ENCODE results near the gene GPC5. TPM values are rescaled to one million over a fixed set of nuclear protein-coding genes. Genes with fewer than 3 reads are reported as not detected.

GPC5 gene
- polyA plus RNA-seq, 2 of the 4 experiments (the other 2 are of a cell fraction) = not detected

DNA sequence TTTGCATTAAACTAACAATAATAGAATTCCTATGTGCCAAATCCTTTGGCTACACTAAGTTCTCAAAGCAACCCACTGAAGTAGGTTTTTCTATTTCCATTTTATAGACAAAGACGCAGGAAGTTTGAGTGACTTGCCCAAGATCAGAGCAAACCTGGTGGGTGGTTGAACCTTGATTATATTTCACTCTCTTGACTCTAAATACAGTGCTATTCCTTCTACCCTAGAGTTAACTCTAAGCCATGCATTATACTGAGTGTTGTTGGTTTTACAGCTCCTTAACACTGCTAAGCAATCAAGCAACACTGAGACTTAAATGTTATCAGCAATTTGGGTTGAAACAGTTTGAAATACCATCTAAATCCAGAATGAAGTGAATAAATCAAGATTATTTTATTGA is 1014.6 kb downstream of the GPC5 start:
- no peak overlapping the region for H3K4me2 ChIP-seq
- FAIRE-seq (no peak), ATAC-seq (no peak), DNase-seq (ENCODE audit: low read depth in 1 of 2, low spot score in 1 of 2) (no peak)
- WGBS (ENCODE audit: missing lambda C conversion rate) = 4% methylated on average over 1 of the region's 1 CpG
- TF ChIP-seq HOXB13 (CRISPR knock-in tag; IDR thresholded peaks at IDR 0.05; ENCODE audit: low read depth) (no peak), RFX5 (IDR thresholded peaks at IDR 0.05) (no peak), HEYL (CRISPR knock-in tag; IDR thresholded peaks at IDR 0.05) (no peak), CHD2 (IDR thresholded peaks at IDR 0.05; ENCODE audit: low read length, partially characterized antibody) (no peak), NR3C1 (IDR thresholded peaks at IDR 0.05) (no peak), FOSL2 (IDR thresholded peaks at IDR 0.05) (no peak), FOSL2 (CRISPR knock-in tag; IDR thresholded peaks at IDR 0.05) (no peak), HOXA7 (CRISPR knock-in tag; IDR thresholded peaks at IDR 0.05) (no peak)
- H3K4me1 ChIP-seq = no peaks in the 10 kb centered on the region
- POLR2A ChIA-PET = no interaction called here
- no peak overlapping the region for H3K27ac ChIP-seq
- H3K9me3 ChIP-seq = no peaks in the 10 kb centered on the region
- H3K4me3 ChIP-seq = no peak overlapping the region
- CTCF ChIA-PET = no interaction called here

DNA sequence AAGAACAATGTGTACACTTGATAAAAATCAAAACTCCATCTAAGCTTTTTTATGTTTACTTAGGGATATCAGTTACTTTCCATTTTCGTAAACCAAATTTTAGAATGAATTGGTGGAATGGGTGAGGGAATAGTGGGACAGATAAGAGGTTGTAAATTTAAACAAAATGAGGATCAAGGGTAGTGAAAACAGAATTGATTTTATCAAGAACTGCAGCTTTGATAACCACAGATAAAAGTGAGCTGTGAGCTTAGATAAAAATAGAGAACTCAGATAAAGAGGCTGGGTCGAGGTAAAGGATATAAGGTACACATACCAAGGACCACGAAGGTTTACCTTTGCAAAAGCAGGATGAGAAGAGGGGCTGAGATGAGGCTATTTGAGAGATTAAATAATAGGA is 1015.0 kb downstream of the GPC5 start:
- TF ChIP-seq, protein P1, sequence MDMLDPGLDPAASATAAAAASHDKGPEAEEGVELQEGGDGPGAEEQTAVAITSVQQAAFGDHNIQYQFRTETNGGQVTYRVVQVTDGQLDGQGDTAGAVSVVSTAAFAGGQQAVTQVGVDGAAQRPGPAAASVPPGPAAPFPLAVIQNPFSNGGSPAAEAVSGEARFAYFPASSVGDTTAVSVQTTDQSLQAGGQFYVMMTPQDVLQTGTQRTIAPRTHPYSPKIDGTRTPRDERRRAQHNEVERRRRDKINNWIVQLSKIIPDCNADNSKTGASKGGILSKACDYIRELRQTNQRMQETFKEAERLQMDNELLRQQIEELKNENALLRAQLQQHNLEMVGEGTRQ (IDR thresholded peaks at IDR 0.05) = no peak
- TF ChIP-seq SMC3 (IDR thresholded peaks at IDR 0.05) = no peak
- TF ChIP-seq NFE2L2 (conservative IDR thresholded peaks at IDR 0.05; ENCODE audit: low read length) = no peak
- TF ChIP-seq CHD2 (IDR thresholded peaks at IDR 0.05; ENCODE audit: low read length, partially characterized antibody) = no peak
- no peak for TF ChIP-seq TFCP2L1 (CRISPR knock-in tag; IDR thresholded peaks at IDR 0.05)
- TF ChIP-seq KDM5A (IDR thresholded peaks at IDR 0.05) = no peak
- no peak for TF ChIP-seq PBX3 (IDR thresholded peaks at IDR 0.05)
- TF ChIP-seq NPAS2 (CRISPR knock-in tag; IDR thresholded peaks at IDR 0.05; ENCODE audit: borderline replicate concordance) = no peak
- TF ChIP-seq TP53 (CRISPR knock-in tag; IDR thresholded peaks at IDR 0.05) = no peak
- TF ChIP-seq ESRRA (IDR thresholded peaks at IDR 0.05; ENCODE audit: borderline replicate concordance, low read length) = no peak
- no peak for TF ChIP-seq RFX5 (IDR thresholded peaks at IDR 0.05)
- no peak for TF ChIP-seq FOSB (CRISPR knock-in tag; IDR thresholded peaks at IDR 0.05)
- no peak for TF ChIP-seq CEBPB (IDR thresholded peaks at IDR 0.05)
- no peak for TF ChIP-seq E2F6 (IDR thresholded peaks at IDR 0.05; ENCODE audit: borderline replicate concordance, low read depth)
- no peak for TF ChIP-seq MYC (IDR thresholded peaks at IDR 0.05; ENCODE audit: borderline replicate concordance, low read length)
- no peak for TF ChIP-seq EHF (CRISPR knock-in tag; IDR thresholded peaks at IDR 0.05)
- POLR2A ChIA-PET = no interaction called here
- Histone ChIP-seq H3K4me3 (no peak overlapping the region), H3K4me1 (no peaks in the 10 kb centered on the region), H3K27ac (no peak overlapping the region), H3K4me2 (no peak overlapping the region), H3K9me3 (no peaks in the 10 kb centered on the region)
- FAIRE-seq (no peak), DNase-seq (ENCODE audit: low read depth in 1 of 2, low spot score in 1 of 2) (no peak), ATAC-seq (no peak)
- CTCF ChIA-PET = no interaction called here
- WGBS (ENCODE audit: missing lambda C conversion rate) = 2% methylated on average over 3 of the region's 3 CpGs

DNA sequence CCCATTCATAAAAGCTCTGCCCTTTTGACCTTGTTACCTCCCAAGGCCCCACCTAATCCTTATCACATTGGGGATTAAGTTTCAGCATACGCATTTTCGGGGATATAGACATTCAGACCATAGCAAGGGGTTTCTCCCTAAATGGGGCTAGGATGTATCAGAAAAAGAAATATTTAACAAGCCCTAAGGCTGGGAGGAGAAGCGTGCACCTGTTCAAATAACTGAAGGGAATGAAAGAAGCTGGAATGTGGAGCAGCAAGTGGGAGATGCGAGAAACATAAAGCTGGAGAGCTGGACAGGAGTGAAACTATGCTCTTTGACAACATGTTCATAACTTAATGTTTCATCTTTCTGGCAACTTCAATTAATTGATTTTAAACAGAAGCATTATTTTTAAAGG is 1016.4 kb downstream of the GPC5 start:
- ATAC-seq (no peak), FAIRE-seq (no peak), DNase-seq (ENCODE audit: low read depth in 1 of 2, low spot score in 1 of 2) (no peak)
- Histone ChIP-seq H3K9me3 (no peaks in the 10 kb centered on the region), H3K4me1 (no peaks in the 10 kb centered on the region), H3K4me2 (no peak overlapping the region), H3K27ac (no peak overlapping the region), H3K4me3 (no peak overlapping the region)
- TF ChIP-seq TFCP2L1 (CRISPR knock-in tag; IDR thresholded peaks at IDR 0.05) = no peak
- TF ChIP-seq ELK1 (IDR thresholded peaks at IDR 0.05; ENCODE audit: low read depth, low read length) = no peak
- TF ChIP-seq EHMT2 (IDR thresholded peaks at IDR 0.05; ENCODE audit: low read depth) = no peak
- TF ChIP-seq CBX8 (IDR thresholded peaks at IDR 0.05) = no peak
- TF ChIP-seq GATA3 (IDR thresholded peaks at IDR 0.05; ENCODE audit: borderline replicate concordance) = no peak
- TF ChIP-seq FOXS1 (CRISPR knock-in tag; IDR thresholded peaks at IDR 0.05) = no peak
- no peak for TF ChIP-seq EHF (CRISPR knock-in tag; IDR thresholded peaks at IDR 0.05)
- no peak for TF ChIP-seq PHF8 (IDR thresholded peaks at IDR 0.05; ENCODE audit: borderline replicate concordance, low read depth)
- no peak for TF ChIP-seq MAZ (IDR thresholded peaks at IDR 0.05; ENCODE audit: borderline replicate concordance, low read depth, low read length)
- WGBS (ENCODE audit: missing lambda C conversion rate) = 9% methylated on average over 4 of the region's 4 CpGs
- ChIA-PET POLR2A (no interaction called here), CTCF (no interaction called here)

Data from A549 (cell line).